ENCODE results near the gene CDH4. TPM values are rescaled to one million over a fixed set of nuclear protein-coding genes. Genes with fewer than 3 reads are reported as not detected.

CDH4 gene
- total RNA-seq, 1 experiment from 2014 or later: 25.0 TPM

DNA sequence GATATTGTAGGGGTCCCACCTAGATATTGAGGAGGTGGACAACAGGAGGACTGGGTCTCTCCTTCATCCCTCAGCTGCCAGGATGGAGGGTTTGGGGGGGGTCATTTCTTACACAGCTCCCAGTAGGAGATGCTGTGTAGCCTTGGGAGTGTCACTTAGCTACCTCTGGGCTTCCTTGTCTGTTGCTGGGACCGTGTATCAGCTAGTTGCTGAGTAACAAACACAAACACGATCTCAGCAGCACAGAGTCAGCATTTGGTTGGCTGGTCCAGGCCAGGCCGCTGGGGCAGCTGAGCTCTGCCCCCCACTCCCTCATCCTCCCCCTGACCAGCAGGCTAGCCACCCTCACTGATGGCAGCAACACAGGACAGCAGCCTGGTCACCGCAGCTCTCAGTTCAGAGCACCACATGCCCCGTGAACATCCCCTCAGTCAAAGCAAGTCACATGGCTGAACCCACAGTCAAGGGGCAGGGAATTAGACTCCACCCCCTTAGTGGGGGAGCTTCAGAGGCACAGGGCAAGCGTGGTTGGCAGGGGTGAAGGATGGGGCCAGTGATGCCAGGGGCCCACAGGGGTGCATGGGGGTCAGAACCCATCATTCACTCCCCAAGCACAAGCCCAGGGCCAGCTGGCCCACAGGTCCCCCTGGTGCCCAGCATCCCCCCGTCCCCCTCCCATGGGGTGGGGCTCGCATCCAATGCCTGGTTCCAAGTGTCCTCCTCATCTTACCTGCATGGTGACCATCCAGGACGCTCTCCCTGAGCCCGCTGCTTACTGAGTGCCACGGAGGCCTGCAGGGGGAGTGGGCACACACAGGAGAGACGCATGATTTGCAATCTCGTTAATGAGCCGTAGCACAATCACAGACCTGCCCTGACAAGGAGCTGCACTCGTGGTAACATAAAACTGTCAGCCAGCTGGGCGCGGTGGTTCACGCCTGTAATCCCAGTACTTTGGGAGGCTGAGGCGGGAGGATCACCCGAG lies 701.3 kb downstream of the CDH4 start:
- Mint-ChIP-seq H3K4me1 (ENCODE audit: insufficient read depth, unreplicated experiment) (no peaks in the 10 kb centered on the region), H3K4me3 (ENCODE audit: unreplicated experiment) (no peak overlapping the region), H3K9me3 (ENCODE audit: unreplicated experiment) (no peaks in the 10 kb centered on the region), H3K27ac (ENCODE audit: low read depth, unreplicated experiment) (no peak overlapping the region), H3K27me3 (ENCODE audit: insufficient read depth, unreplicated experiment) (peaks cover 50% of the 10 kb centered on the region), H3K36me3 (ENCODE audit: insufficient read depth, unreplicated experiment) (no peaks in the 10 kb centered on the region)
- intact Hi-C loops (cut with micrococcal nuclease): no loop called here
- ChIA-PET CTCF (interaction anchor here (0.6 kb wide), 1 partner anchor 21 kb away, joined by 3 read pairs; no protein-coding TSS in a partner anchor), POLR2A (no interaction called here)
- BruUV-seq (replicated peaks): no TSS peak
- TF ChIP-seq, protein P1, sequence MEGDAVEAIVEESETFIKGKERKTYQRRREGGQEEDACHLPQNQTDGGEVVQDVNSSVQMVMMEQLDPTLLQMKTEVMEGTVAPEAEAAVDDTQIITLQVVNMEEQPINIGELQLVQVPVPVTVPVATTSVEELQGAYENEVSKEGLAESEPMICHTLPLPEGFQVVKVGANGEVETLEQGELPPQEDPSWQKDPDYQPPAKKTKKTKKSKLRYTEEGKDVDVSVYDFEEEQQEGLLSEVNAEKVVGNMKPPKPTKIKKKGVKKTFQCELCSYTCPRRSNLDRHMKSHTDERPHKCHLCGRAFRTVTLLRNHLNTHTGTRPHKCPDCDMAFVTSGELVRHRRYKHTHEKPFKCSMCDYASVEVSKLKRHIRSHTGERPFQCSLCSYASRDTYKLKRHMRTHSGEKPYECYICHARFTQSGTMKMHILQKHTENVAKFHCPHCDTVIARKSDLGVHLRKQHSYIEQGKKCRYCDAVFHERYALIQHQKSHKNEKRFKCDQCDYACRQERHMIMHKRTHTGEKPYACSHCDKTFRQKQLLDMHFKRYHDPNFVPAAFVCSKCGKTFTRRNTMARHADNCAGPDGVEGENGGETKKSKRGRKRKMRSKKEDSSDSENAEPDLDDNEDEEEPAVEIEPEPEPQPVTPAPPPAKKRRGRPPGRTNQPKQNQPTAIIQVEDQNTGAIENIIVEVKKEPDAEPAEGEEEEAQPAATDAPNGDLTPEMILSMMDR (IDR thresholded peaks at IDR 0.05; ENCODE audit: unreplicated experiment): no peak
- no peak for DNase-seq (ENCODE audit: unreplicated experiment)

DNA sequence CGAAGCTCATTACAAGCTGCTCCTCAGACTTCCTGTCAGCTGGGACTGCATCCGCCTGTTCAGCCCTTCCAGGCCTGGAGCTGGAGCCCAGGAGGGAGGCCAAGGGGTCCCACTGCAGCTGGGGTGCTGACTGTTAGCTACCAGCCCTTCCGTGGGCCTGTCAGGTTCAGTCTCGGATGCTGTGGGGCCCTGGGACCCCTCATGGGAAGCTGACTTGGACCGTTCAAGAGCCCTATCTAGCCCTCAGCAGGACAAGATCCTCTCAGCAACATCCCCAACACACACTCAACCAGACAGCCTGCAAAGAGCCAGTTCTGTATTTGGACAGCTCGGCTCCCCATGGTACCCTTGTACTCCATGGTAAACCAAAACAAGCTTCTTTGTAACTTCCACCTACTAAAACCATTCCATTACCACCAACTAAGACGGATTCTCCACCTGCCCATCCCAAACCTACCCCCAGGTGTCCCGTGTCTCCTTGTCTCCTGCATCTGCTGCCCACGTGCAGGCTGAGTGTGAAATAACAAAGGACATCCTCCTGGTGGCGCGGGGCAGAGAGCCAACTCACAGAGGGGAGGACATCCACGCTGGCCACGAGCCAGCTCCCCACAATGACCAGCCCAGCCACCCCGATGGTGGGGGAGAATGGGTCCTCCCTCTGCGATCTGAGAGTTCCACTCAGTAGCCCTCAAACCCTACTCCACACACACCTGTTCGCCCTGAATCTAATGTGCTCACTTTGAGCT lies 702.4 kb downstream of the CDH4 start:
- CTCF ChIA-PET: interaction anchor here (0.6 kb wide), 1 partner anchor 20 kb away, joined by 3 read pairs; no protein-coding TSS in a partner anchor
- H3K9me3 Mint-ChIP-seq (ENCODE audit: unreplicated experiment): no peaks in the 10 kb centered on the region
- POLR2A ChIA-PET: interaction anchor here (0.6 kb wide), 1 partner anchor 183 kb away, joined by 3 read pairs; no protein-coding TSS in a partner anchor
- H3K27ac Mint-ChIP-seq (ENCODE audit: low read depth, unreplicated experiment): no peak overlapping the region
- DNase-seq (ENCODE audit: unreplicated experiment): no peak
- peaks cover 50% of the 10 kb centered on the region for H3K27me3 Mint-ChIP-seq (ENCODE audit: insufficient read depth, unreplicated experiment)
- intact Hi-C loops (cut with micrococcal nuclease): no loop called here
- H3K36me3 Mint-ChIP-seq (ENCODE audit: insufficient read depth, unreplicated experiment): no peaks in the 10 kb centered on the region
- H3K4me1 Mint-ChIP-seq (ENCODE audit: insufficient read depth, unreplicated experiment): no peaks in the 10 kb centered on the region
- TF ChIP-seq, protein P1 (IDR thresholded peaks at IDR 0.05; ENCODE audit: unreplicated experiment): no peak
- BruUV-seq (replicated peaks): no TSS peak
- H3K4me3 Mint-ChIP-seq (ENCODE audit: unreplicated experiment): no peak overlapping the region

DNA sequence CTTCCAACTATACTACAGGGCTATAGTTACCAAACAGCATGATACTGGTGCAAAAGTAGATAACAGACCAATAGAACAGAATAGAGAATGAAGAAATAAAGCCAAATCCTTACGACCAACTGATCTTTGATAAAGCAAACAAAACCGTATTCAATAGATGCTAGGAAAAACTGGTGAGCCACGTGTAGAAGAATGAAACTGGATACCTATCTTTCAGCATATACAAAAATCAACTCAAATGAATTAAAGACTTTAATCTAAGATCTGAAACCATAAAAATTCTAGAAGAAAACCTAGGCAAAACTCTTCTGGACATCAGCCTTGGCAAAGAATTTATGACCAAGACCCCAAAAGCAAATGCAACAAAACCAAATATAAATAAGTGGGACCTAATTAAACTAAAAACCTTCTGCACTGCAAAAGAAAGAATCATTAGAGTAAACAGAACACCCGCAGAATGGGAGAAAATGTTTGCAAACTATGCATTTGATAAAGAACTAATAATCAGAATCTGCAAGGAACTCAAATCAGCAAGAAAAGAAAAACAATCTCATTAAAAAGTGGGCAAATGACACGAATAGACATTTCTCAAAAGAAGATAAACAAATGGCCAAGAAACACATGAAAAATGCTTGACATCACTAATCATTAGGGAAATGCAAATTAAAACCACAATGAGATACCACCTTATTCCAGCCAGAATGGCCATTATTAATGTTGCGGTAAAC lies 703.8 kb downstream of the CDH4 start:
- peaks cover 50% of the 10 kb centered on the region for H3K27me3 Mint-ChIP-seq (ENCODE audit: insufficient read depth, unreplicated experiment)
- no peaks in the 10 kb centered on the region for H3K9me3 Mint-ChIP-seq (ENCODE audit: unreplicated experiment)
- TF ChIP-seq, protein P1 (IDR thresholded peaks at IDR 0.05; ENCODE audit: unreplicated experiment): no peak
- ChIA-PET POLR2A (no interaction called here), CTCF (no interaction called here)
- DNase-seq (ENCODE audit: unreplicated experiment): no peak
- no TSS peak for BruUV-seq (replicated peaks)
- H3K4me1 Mint-ChIP-seq (ENCODE audit: insufficient read depth, unreplicated experiment): no peaks in the 10 kb centered on the region
- no peaks in the 10 kb centered on the region for H3K36me3 Mint-ChIP-seq (ENCODE audit: insufficient read depth, unreplicated experiment)
- intact Hi-C loops (cut with micrococcal nuclease): no loop called here
- no peak overlapping the region for H3K27ac Mint-ChIP-seq (ENCODE audit: low read depth, unreplicated experiment)
- H3K4me3 Mint-ChIP-seq (ENCODE audit: unreplicated experiment): no peak overlapping the region

Data from MCF 10A (cell line).